Activated naive CD8-positive, alpha-beta T cell treated with anti-CD3 and anti-CD28 coated beads for 36 hours (primary cell): ENCODE results near the gene FGFR2. TPM values are rescaled to one million over a fixed set of nuclear protein-coding genes. Genes with fewer than 3 reads are reported as not detected.

Source experiments
- DNase-seq: peaks from one replicate; pipeline ENCODE4 v3.0.0; 2021
- H3K27ac Mint-ChIP-seq: one replicate; pipeline ENCODE4 v1.8.0; 2022; ENCODE audit warnings: mild to moderate bottlenecking, moderate library complexity, mixed read lengths
- H3K27me3 Mint-ChIP-seq: one replicate; pipeline ENCODE4 v1.8.0; 2022; ENCODE audit warnings: mild to moderate bottlenecking, mixed read lengths
- H3K36me3 Mint-ChIP-seq: one replicate; pipeline ENCODE4 v1.8.0; 2021; ENCODE audit warnings: mild to moderate bottlenecking, mixed read lengths
- H3K4me1 Mint-ChIP-seq: one replicate; pipeline ENCODE4 v1.8.0; 2021; ENCODE audit warnings: mixed read lengths
- H3K4me3 Mint-ChIP-seq: one replicate; pipeline ENCODE4 v1.8.0; 2022; ENCODE audit warnings: mild to moderate bottlenecking, moderate library complexity, mixed read lengths
- H3K9me3 Mint-ChIP-seq: one replicate; pipeline ENCODE4 v1.8.0; 2022; ENCODE audit warnings: mixed read lengths
- total RNA-seq, 2 experiments: library from RNA; stranded (reverse); gene quantifications; one replicate each; pipeline ENCODE4 v1.2.3, GENCODE V29; 2021

The FGFR2 gene
- total RNA-seq, 2 experiments from 2014 or later: not detected

GRCh38 chr10:121436630-121437341 is 161.5 kb downstream of the FGFR2 start:
- no peak for DNase-seq
- peaks cover 4% of the 10 kb centered on the region for H3K27me3 Mint-ChIP-seq
- H3K27ac Mint-ChIP-seq: no peak overlapping the region
- no peaks in the 10 kb centered on the region for H3K36me3 Mint-ChIP-seq
- H3K4me3 Mint-ChIP-seq: no peak overlapping the region
- no peaks in the 10 kb centered on the region for H3K4me1 Mint-ChIP-seq
- H3K9me3 Mint-ChIP-seq: no peaks in the 10 kb centered on the region

GRCh38 chr10:121436281-121436629 is 162.0 kb downstream of the FGFR2 start:
- Mint-ChIP-seq H3K36me3 (no peaks in the 10 kb centered on the region), H3K4me1 (no peaks in the 10 kb centered on the region), H3K4me3 (no peak overlapping the region), H3K27me3 (peaks cover 4% of the 10 kb centered on the region), H3K9me3 (no peaks in the 10 kb centered on the region), H3K27ac (no peak overlapping the region)
- DNase-seq: no peak

- no peak for DNase-seq
- Mint-ChIP-seq H3K36me3 (no peaks in the 10 kb centered on the region), H3K4me1 (no peaks in the 10 kb centered on the region), H3K27ac (no peak overlapping the region), H3K27me3 (peaks cover 4% of the 10 kb centered on the region), H3K4me3 (no peak overlapping the region), H3K9me3 (no peaks in the 10 kb centered on the region)
Measured at GRCh38 chr10:121435099-121435875, 163.0 kb downstream of the FGFR2 start.

- Mint-ChIP-seq H3K27me3 (peaks cover 4% of the 10 kb centered on the region), H3K4me3 (no peak overlapping the region), H3K27ac (no peak overlapping the region), H3K36me3 (no peaks in the 10 kb centered on the region), H3K4me1 (no peaks in the 10 kb centered on the region), H3K9me3 (no peaks in the 10 kb centered on the region)
- no peak for DNase-seq
Measured at GRCh38 chr10:121433965-121434364, 164.3 kb downstream of the FGFR2 start.

GRCh38 chr10:121428867-121429266 is 169.4 kb downstream of the FGFR2 start:
- H3K4me1 Mint-ChIP-seq: no peaks in the 10 kb centered on the region
- DNase-seq: no peak
- no peaks in the 10 kb centered on the region for H3K9me3 Mint-ChIP-seq
- H3K4me3 Mint-ChIP-seq: no peak overlapping the region
- peaks cover 4% of the 10 kb centered on the region for H3K27me3 Mint-ChIP-seq
- no peak overlapping the region for H3K27ac Mint-ChIP-seq
- no peaks in the 10 kb centered on the region for H3K36me3 Mint-ChIP-seq
